PFSK-1 (cell line): ENCODE results near the gene PFN1.
A peak's percentile ranks its signal among the peaks of the same experiment; 100 is the strongest.

Experiments used
- FOXP2 ChIP-seq: optimal IDR thresholded peaks from 2 replicates; pipeline ENCODE3; 2011; ENCODE audit warnings: borderline replicate concordance, control low read depth, inconsistent platforms; ENCODE audit not compliant: insufficient read depth; ENCODE audit errors: extremely low read length, extremely low read depth
- POLR2AphosphoS5 ChIP-seq: IDR thresholded peaks from 2 replicates; pipeline ENCODE4 v1.6.1; 2012; ENCODE audit warnings: low read depth, mild to moderate bottlenecking, control low read depth, low read length, moderate library complexity
- SIN3A ChIP-seq: IDR thresholded peaks from 2 replicates; pipeline ENCODE4 v1.6.1; 2012; ENCODE audit warnings: mild to moderate bottlenecking, low read length, moderate library complexity, borderline replicate concordance; ENCODE audit not compliant: insufficient read depth
- TAF1 ChIP-seq: IDR thresholded peaks from 2 replicates; pipeline ENCODE4 v1.6.1; 2012; ENCODE audit warnings: low read length, control low read depth, borderline replicate concordance; ENCODE audit not compliant: insufficient read depth
- TF ChIP-seq, protein P1 (sequence below), 2 experiments: IDR thresholded peaks; 2 replicates each; pipeline versions ENCODE4 v1.6.1 to v1.8.0; 2011 to 2012; ENCODE audit warnings: low read depth in 2 of 2, low read length in 2 of 2, control low read depth in 1 of 2, inconsistent platforms in 1 of 2, mild to moderate bottlenecking in 1 of 2, moderate library complexity in 1 of 2; ENCODE audit not compliant: insufficient read depth in 1 of 2

The PFN1 gene

DNA sequence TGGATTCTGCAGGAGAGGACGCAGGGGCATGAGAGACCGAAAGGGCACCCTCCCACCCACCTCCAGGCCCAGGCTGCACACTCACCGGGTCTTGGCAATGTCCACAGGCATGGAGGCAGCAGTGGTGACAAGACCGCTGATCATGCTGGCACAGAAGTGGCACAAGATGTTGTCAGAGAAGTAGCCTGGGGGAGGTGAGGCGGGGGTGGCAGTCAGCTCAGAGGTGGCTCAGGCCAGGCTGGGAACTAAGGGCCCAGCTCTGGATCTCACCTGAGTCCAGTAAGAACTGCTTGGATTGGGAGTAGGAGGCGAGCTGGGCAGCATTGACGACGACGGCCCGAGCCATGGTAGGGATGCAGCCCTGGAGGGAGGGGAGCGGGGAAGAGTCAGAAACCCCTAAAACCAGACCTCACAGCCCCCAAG, 10.2 kb downstream of the PFN1 start:
- TF ChIP-seq FOXP2, result no peak
- no peak for TF ChIP-seq TAF1
- TF ChIP-seq, protein P1, sequence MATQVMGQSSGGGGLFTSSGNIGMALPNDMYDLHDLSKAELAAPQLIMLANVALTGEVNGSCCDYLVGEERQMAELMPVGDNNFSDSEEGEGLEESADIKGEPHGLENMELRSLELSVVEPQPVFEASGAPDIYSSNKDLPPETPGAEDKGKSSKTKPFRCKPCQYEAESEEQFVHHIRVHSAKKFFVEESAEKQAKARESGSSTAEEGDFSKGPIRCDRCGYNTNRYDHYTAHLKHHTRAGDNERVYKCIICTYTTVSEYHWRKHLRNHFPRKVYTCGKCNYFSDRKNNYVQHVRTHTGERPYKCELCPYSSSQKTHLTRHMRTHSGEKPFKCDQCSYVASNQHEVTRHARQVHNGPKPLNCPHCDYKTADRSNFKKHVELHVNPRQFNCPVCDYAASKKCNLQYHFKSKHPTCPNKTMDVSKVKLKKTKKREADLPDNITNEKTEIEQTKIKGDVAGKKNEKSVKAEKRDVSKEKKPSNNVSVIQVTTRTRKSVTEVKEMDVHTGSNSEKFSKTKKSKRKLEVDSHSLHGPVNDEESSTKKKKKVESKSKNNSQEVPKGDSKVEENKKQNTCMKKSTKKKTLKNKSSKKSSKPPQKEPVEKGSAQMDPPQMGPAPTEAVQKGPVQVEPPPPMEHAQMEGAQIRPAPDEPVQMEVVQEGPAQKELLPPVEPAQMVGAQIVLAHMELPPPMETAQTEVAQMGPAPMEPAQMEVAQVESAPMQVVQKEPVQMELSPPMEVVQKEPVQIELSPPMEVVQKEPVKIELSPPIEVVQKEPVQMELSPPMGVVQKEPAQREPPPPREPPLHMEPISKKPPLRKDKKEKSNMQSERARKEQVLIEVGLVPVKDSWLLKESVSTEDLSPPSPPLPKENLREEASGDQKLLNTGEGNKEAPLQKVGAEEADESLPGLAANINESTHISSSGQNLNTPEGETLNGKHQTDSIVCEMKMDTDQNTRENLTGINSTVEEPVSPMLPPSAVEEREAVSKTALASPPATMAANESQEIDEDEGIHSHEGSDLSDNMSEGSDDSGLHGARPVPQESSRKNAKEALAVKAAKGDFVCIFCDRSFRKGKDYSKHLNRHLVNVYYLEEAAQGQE (IDR thresholded peaks at IDR 0.05; ENCODE audit: insufficient read depth in 1 of 2, low read depth in 2 of 2, low read length in 2 of 2), result no peak
- no peak for TF ChIP-seq SIN3A
- no peak for TF ChIP-seq POLR2AphosphoS5

DNA sequence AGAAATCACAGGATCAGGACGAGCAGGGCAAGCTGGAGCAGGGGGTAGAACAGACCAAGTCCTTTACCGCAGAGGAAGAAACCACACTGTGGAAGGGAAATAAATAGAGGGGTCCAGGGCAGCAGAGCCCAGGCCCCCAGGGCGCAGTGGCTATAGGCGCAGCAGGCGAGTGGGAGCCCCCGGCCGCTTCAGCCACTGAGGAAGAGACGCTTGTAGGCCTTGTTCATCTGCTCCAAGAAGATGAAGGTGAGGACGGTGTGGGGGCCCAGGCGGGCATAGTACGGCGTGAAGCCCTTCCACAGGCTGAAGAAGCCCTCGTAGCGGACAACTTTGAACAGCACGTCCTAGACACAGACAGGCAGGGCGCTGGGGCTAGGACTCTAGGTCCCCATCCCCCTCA, 10.8 kb downstream of the PFN1 start:
- TF ChIP-seq, protein P1 (IDR thresholded peaks at IDR 0.05; ENCODE audit: insufficient read depth in 1 of 2, low read depth in 2 of 2, low read length in 2 of 2), result no peak
- TF ChIP-seq SIN3A (no peak), POLR2AphosphoS5 (no peak), TAF1 (no peak), FOXP2 (no peak)

DNA sequence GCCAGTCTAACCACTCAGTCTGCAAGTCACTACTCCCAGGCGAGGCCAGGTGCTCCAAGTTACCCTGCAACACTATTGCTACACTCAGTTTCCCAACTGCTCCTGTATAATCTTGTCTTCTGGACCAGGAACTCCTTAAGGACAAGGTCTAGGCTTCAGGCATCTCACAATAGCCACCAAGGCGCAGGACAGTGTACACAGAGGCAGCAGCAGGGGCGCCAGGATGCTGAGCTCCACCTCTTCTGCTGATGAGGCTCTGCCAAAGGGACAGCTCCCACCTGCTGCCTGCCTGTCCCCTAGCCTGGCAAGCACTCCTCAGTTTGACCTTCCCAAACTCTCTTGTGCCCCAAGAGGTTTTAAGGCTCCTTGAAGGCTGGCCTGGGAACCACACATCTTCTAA, 11.9 kb downstream of the PFN1 start:
- TF ChIP-seq TAF1 (no peak), POLR2AphosphoS5 (peak; percentile 23; the same call in 1 of the 2 replicates), SIN3A (no peak)

DNA sequence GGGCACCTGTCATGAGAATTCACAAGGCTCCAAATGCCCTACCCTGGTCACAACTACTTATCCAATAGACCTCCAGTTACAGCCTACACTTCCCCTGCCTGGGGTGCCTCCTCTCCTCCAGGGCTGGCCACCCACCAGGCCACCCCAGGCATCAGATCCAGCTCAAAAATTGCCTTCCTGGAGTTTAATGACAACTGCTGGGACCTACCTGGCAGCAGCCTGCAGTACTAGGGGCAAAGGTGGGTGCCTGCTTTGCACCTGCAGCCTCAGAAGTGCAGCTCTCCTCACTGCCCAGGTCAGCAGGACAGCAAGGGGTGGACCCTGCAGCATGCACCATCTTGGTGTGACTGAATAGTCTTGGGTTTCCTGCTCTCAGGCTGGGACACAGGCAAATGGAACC, 12.7 kb downstream of the PFN1 start:
- no peak for TF ChIP-seq FOXP2
- no peak for TF ChIP-seq TAF1
- no peak; the same call in 1 of the 2 replicates for TF ChIP-seq POLR2AphosphoS5
- TF ChIP-seq SIN3A, result no peak
- TF ChIP-seq, protein P1 (IDR thresholded peaks at IDR 0.05; ENCODE audit: insufficient read depth in 1 of 2, low read depth in 2 of 2, low read length in 2 of 2), result no peak

DNA sequence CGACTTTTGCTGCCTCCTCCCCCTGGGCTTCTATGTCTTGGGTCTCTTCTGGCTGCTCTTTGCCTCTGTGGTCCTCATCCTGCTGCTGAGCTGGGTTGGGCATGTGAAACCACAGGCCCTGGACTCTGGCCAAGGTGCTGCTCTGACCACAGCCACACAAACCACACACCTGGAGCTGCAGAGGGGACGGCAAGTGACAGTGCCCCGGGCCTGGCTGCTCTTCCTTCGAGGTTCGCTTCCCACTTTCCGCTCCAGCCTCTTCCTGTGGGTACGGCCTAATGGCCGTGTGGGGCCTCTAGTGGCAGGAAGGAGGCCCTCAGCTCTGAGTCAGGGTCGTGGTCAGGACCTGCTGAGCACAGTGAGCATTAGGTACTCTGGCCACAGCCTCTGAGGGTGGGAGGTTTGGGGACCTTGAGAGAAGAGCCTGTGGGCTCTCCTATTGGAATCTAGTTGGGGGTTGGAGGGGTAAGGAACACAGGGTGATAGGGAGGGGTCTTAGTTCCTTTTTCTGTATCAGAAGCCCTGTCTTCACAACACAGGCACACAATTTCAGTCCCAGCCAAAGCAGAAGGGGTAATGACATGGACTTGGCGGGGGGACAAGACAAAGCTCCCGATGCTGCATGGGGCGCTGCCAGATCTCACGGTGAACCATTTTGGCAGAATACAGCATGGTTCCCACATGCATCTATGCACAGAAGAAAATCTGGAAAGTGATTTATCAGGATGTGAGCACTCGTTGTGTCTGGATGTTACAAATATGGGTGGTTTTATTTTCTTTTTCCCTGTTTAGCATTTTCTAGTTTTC, 14.0 kb downstream of the PFN1 start:
- TF ChIP-seq POLR2AphosphoS5 (peak; percentile 75), TAF1 (no peak), SIN3A (no peak), FOXP2 (peak; percentile 41)
- TF ChIP-seq, protein P1 (IDR thresholded peaks at IDR 0.05; ENCODE audit: insufficient read depth in 1 of 2, low read depth in 2 of 2, low read length in 2 of 2), result peak; percentile 28 to 68; a peak in 2 of 4 replicates
